NOMO-1 treated with dmso at 0.1 percent for 144 hours (cell line): ENCODE results near the gene NUDT4B.
"Not testable (repeated sequence)": the region's sequence is repeated elsewhere in the genome, so short reads cannot be mapped to it uniquely, and the experiment has no call there.

Experiments
- DNase-seq: peaks from one replicate; lab custom pipeline; 2025; ENCODE audit not compliant: unreplicated experiment; lab: John Stamatoyannopoulos, UW

The NUDT4B gene

DNA sequence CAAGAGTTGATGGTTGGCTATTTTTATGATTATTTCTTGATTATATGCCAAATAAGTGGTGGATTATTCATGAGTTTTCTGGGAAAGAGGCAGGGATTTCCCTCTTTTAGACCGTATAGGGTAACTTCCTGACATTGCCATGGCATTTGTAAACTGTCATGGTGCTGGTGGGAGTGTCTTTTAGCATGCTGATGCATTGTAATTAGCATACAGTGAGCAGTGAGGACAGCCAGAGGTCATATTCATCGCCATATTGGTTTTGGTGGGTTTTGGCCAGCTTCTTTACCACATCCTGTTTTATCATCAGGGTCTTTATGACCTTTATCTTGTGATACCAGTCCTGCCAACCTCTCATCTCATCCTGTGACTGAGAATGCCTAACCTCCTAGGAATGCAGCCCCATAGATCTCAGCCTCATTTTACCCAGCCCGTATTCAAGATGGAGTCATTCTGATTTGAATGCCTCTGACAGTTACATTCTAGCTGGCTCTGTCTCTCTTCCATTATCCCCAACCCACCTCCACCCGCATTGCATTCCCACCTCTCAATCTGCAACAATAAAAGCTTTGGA lies 45.3 kb downstream of the NUDT4B start:
- DNase-seq, result not testable (repeated sequence)
